ENCODE data around the gene CCDC80. TPM values are rescaled to one million over a fixed set of nuclear protein-coding genes. Genes with fewer than 3 reads are reported as not detected.

CCDC80 gene
- total RNA-seq, 6 donors from 2014 or later: 2.1 to 354 (median 20.7) TPM

- ATAC-seq (ENCODE audit: low FRiP score in 2 of 2): no peak
- no peak for TF ChIP-seq EP300 (IDR thresholded peaks at IDR 0.05)
- TF ChIP-seq POLR2AphosphoS5 (IDR thresholded peaks at IDR 0.05): no peak
- TF ChIP-seq POLR2A (IDR thresholded peaks at IDR 0.05): no peak
- TF ChIP-seq CTCF (IDR thresholded peaks at IDR 0.05): no peak
- no peak overlapping the region for H3K27ac ChIP-seq
- no peak for DNase-seq
- WGBS, 2 donors: 79 to 88% methylated on average over 1 of the region's 1 CpG
- H3K4me1 ChIP-seq: peaks cover 0 to 10% (median 4%) of the 10 kb centered on the region in 4 donors
- no peak overlapping the region for H3K4me3 ChIP-seq
- no peaks in the 10 kb centered on the region for H3K36me3 ChIP-seq
- no peaks in the 10 kb centered on the region for H3K27me3 ChIP-seq
- no peaks in the 10 kb centered on the region for H3K9me3 ChIP-seq
These were observed 8.5 kb upstream of the CCDC80 start for GRCh38 chr3:112649478-112649735.

GRCh38 chr3:112647122-112647521, 6.2 kb upstream of the CCDC80 start:
- H3K27ac ChIP-seq: no peak overlapping the region
- peaks cover 6 to 25% (median 11%) of the 10 kb centered on the region in 4 donors for H3K4me1 ChIP-seq
- H3K4me3 ChIP-seq: no peak overlapping the region
- ATAC-seq (ENCODE audit: low FRiP score in 2 of 2) (peak; percentile 38 to 58), DNase-seq (no peak)
- WGBS, 2 donors: 33 to 48% methylated on average over 5 of the region's 5 CpGs
- no peaks in the 10 kb centered on the region for H3K36me3 ChIP-seq
- no peaks in the 10 kb centered on the region for H3K9me3 ChIP-seq
- no peaks in the 10 kb centered on the region for H3K27me3 ChIP-seq
- TF ChIP-seq POLR2AphosphoS5 (IDR thresholded peaks at IDR 0.05): peak in 1 of 2 donors; percentile 72
- TF ChIP-seq CTCF (IDR thresholded peaks at IDR 0.05): no peak
- no peak for TF ChIP-seq POLR2A (IDR thresholded peaks at IDR 0.05)
- peak in 1 of 4 donors; percentile 17 for TF ChIP-seq EP300 (IDR thresholded peaks at IDR 0.05)

GRCh38 chr3:112646623-112647022, 5.7 kb upstream of the CCDC80 start:
- Histone ChIP-seq H3K4me1 (peaks cover 8 to 28% (median 13%) of the 10 kb centered on the region in 4 donors), H3K9me3 (no peaks in the 10 kb centered on the region), H3K27me3 (no peaks in the 10 kb centered on the region), H3K36me3 (no peaks in the 10 kb centered on the region), H3K27ac (no peak overlapping the region), H3K4me3 (no peak overlapping the region)
- TF ChIP-seq CTCF (IDR thresholded peaks at IDR 0.05): no peak
- TF ChIP-seq EP300 (IDR thresholded peaks at IDR 0.05): no peak
- no peak for TF ChIP-seq POLR2AphosphoS5 (IDR thresholded peaks at IDR 0.05)
- no peak for TF ChIP-seq POLR2A (IDR thresholded peaks at IDR 0.05)
- no peak for DNase-seq
- no peak for ATAC-seq (ENCODE audit: low FRiP score in 2 of 2)
- 44 to 62% methylated on average over 7 of the region's 7 CpGs for WGBS, 2 donors

- no peak for ATAC-seq (ENCODE audit: low FRiP score in 2 of 2)
These were observed 3.5 kb upstream of the CCDC80 start for GRCh38 chr3:112644453-112644852.

More at GRCh38 chr3:112644453-112644852, 3.5 kb upstream of the CCDC80 start:
- Histone ChIP-seq H3K4me1 (peaks cover 8 to 42% (median 20%) of the 10 kb centered on the region in 4 donors), H3K27ac (no peak overlapping the region), H3K9me3 (no peaks in the 10 kb centered on the region), H3K36me3 (no peaks in the 10 kb centered on the region), H3K4me3 (no peak overlapping the region), H3K27me3 (no peaks in the 10 kb centered on the region)
- TF ChIP-seq POLR2AphosphoS5 (IDR thresholded peaks at IDR 0.05): no peak
- no peak for TF ChIP-seq POLR2A (IDR thresholded peaks at IDR 0.05)
- no peak for TF ChIP-seq EP300 (IDR thresholded peaks at IDR 0.05)
- TF ChIP-seq CTCF (IDR thresholded peaks at IDR 0.05): no peak
- DNase-seq: no peak
- WGBS, 2 donors: 80 to 90% methylated on average over 2 to 4 of the region's 4 CpGs
